HG03432 (cell line): ENCODE measurements around the gene PSMD14.

Source experiments
- ATAC-seq: cut with Tn5 transposase; IDR thresholded peaks from one replicate; pipeline ENCODE4 v1.9.1; 2021; ENCODE audit warnings: mild to moderate bottlenecking, moderate library complexity; ENCODE audit not compliant: unreplicated experiment

PSMD14 gene

DNA sequence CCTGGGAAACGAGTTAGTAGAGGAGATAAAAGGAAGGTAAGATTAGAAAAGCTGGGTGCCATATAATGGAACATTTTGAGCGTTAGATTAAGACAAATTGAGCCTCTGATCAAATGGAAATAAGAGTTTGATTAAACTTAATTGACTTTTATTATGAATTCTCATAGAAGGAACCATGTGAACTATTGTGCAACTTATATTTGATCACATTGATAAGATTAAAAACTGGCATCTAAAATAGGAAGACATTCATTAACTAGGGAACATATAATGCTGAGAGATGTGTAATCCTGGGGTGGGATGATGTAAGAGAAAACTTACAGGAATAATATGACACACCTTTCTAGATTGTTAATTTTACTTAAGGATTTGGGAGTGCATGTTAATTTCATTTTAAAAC, 130.4 kb downstream of the PSMD14 start:
- ATAC-seq, result no peak

DNA sequence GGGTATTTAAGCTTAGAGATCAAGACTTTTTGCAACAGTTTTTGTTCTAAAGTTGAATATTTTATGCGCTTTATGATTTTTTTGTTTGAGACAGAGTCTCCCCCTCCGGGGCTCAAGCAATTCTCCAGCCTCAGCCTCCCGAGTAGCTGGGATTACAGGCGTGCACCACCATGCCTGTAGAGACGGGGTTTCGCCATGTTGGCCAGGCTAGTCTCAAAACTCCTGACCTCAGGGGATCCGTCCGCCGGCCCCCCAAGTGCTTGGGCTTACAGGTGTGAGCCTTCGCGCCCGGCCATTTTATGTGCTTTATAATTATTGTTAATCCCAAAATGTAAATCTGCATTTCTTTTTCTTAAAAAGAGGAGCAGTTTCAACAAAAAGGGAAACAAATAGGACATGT, 136.9 kb downstream of the PSMD14 start:
- no peak for ATAC-seq

GRCh38 chr2:161448431-161448830, 140.2 kb downstream of the PSMD14 start:
- ATAC-seq, result no peak
